SK-N-SH (cell line): ENCODE results near the gene SHROOM4. TPM values are rescaled to one million over a fixed set of nuclear protein-coding genes. Genes with fewer than 3 reads are reported as not detected.
A peak's percentile ranks its signal among the peaks of the same experiment; 100 is the strongest.

ENCODE experiments used
- CTCF ChIA-PET: fragments of 300-600, 350-600 bp; formaldehyde crosslinking; extraction: SDS; loops from one replicate; lab custom pipeline; 2021; lab: Yijun Ruan, JAX
- POLR2A ChIA-PET: fragments of 350-600 bp; sonication (Branson Sonifier 250); formaldehyde crosslinking; extraction: SDS; loops from one replicate; lab custom pipeline; 2020; ENCODE audit warnings: antibody characterized with exemption, inconsistent platforms; lab: Yijun Ruan, JAX
- DNase-seq: peaks from one replicate; pipeline ENCODE4 v3.0.0; 2012
- H2AFZ ChIP-seq: fragments of 200-600 bp; sonication (generic); 2 replicates; pipeline ENCODE4 v1.8.1; 2016; ENCODE audit warnings: antibody characterized with exemption, mild to moderate bottlenecking, low read depth
- H3F3A ChIP-seq: fragments of 200-600 bp; sonication (generic); replicated peaks from 2 replicates; pipeline ENCODE3; 2016; ENCODE audit warnings: antibody characterized with exemption, mild to moderate bottlenecking; ENCODE audit not compliant: insufficient read depth
- H3K27ac ChIP-seq, 2 experiments: fragments of 200-500 bp in 1 of 2; fragments of 200-600 bp in 1 of 2; sonication (Bioruptor generic) in 1 of 2; sonication (generic), shearing (Covaris generic) in 1 of 2; 2 replicates each; pipeline versions ENCODE4 v1.5.1 to v1.6.1; 2014 to 2016; ENCODE audit warnings: low read depth in 2 of 2, inconsistent platforms in 1 of 2, low read length in 1 of 2, mild to moderate bottlenecking in 1 of 2, mixed read lengths in 1 of 2
- H3K27me3 ChIP-seq: fragments of 200-600 bp; sonication (generic), shearing (Covaris generic); 2 replicates; pipeline ENCODE4 v1.6.1; 2016; ENCODE audit warnings: mixed run types; ENCODE audit not compliant: insufficient read depth
- H3K36me3 ChIP-seq, 2 experiments: fragments of 200-500 bp in 1 of 2; fragments of 200-600 bp in 1 of 2; sonication (Bioruptor generic) in 1 of 2; sonication (generic) in 1 of 2; replicated peaks in 1 of 2; 2 replicates each; pipeline versions ENCODE3 to v1.5.1; 2014 to 2016; ENCODE audit warnings: low read length in 1 of 2, mild to moderate bottlenecking in 1 of 2; ENCODE audit not compliant: insufficient read depth in 2 of 2, control insufficient read depth in 1 of 2
- H3K4me1 ChIP-seq, 2 experiments: fragments of 200-500 bp in 1 of 2; fragments of 200-600 bp in 1 of 2; sonication (Bioruptor generic) in 1 of 2; sonication (generic), shearing (Covaris generic) in 1 of 2; 2 replicates each; pipeline versions ENCODE4 v1.5.1 to v1.6.1; 2014 to 2016; ENCODE audit warnings: low read depth in 1 of 2, low read length in 1 of 2, mixed run types in 1 of 2; ENCODE audit not compliant: insufficient read depth in 2 of 2, control insufficient read depth in 1 of 2
- H3K4me2 ChIP-seq: fragments of 200-600 bp; sonication (generic), shearing (Covaris generic); 2 replicates; pipeline ENCODE4 v1.6.1; 2017; ENCODE audit warnings: mixed run types
- H3K4me3 ChIP-seq, 2 experiments: fragments of 200-500 bp in 1 of 2; fragments of 200-600 bp in 1 of 2; sonication (Bioruptor generic) in 1 of 2; sonication (generic), shearing (Covaris generic) in 1 of 2; 2 replicates each; pipeline versions ENCODE4 v1.5.1 to v1.8.1; 2014 to 2016; ENCODE audit warnings: low read depth in 2 of 2, inconsistent platforms in 1 of 2, low read length in 1 of 2, mild to moderate bottlenecking in 1 of 2, mixed read lengths in 1 of 2, moderate library complexity in 1 of 2
- H3K79me2 ChIP-seq: fragments of 200-600 bp; sonication (generic); 2 replicates; pipeline ENCODE4 v1.8.1; 2017; ENCODE audit warnings: mild to moderate bottlenecking; ENCODE audit not compliant: insufficient read depth
- H3K9ac ChIP-seq: fragments of 200-600 bp; sonication (generic); 2 replicates; pipeline ENCODE4 v1.6.1; 2017; ENCODE audit warnings: mixed run types
- H3K9me2 ChIP-seq: fragments of 200-600 bp; sonication (generic); 2 replicates; pipeline ENCODE4 v1.6.1; 2017; ENCODE audit warnings: mixed run types
- H3K9me3 ChIP-seq: fragments of 200-600 bp; sonication (generic); 2 replicates; pipeline ENCODE4 v1.6.1; 2017; ENCODE audit warnings: mixed run types, mild to moderate bottlenecking, moderate library complexity
- H4K20me1 ChIP-seq: fragments of 200-600 bp; sonication (generic); 2 replicates; pipeline ENCODE4 v1.6.1; 2017; ENCODE audit warnings: mild to moderate bottlenecking, mixed run types; ENCODE audit not compliant: insufficient read depth
- ELF1 ChIP-seq: IDR thresholded peaks from 2 replicates; pipeline ENCODE4 v1.4.0; 2012
- EP300 ChIP-seq, 2 experiments: IDR thresholded peaks; 2 replicates each; pipeline versions ENCODE4 v1.4.0 to v1.6.1; 2012; ENCODE audit warnings: borderline replicate concordance in 1 of 2, low read depth in 1 of 2, low read length in 1 of 2
- FOXM1 ChIP-seq: IDR thresholded peaks from 2 replicates; pipeline ENCODE4 v1.4.0; 2012; ENCODE audit warnings: low read depth, mild to moderate bottlenecking
- GABPA ChIP-seq: IDR thresholded peaks from 2 replicates; pipeline ENCODE4 v1.4.0; 2012; ENCODE audit warnings: low read depth, mild to moderate bottlenecking
- GATA2 ChIP-seq: sonication (generic); formaldehyde crosslinking; IDR thresholded peaks from 2 replicates; pipeline ENCODE4 v1.5.0; 2020; ENCODE audit warnings: mild to moderate bottlenecking, missing genetic modification reagents
- NFIC ChIP-seq: IDR thresholded peaks from 2 replicates; pipeline ENCODE4 v1.4.0; 2012; ENCODE audit warnings: borderline replicate concordance
- NRF1 ChIP-seq: IDR thresholded peaks from 2 replicates; pipeline ENCODE4 v1.6.1; 2012; ENCODE audit warnings: low read depth, mild to moderate bottlenecking, low read length
- RAD21 ChIP-seq: IDR thresholded peaks from 2 replicates; pipeline ENCODE4 v1.6.1; 2012; ENCODE audit warnings: mild to moderate bottlenecking, low read length
- SMC3 ChIP-seq: IDR thresholded peaks from 2 replicates; pipeline ENCODE4 v1.6.1; 2012; ENCODE audit warnings: low read depth, low read length, improper control_type of control experiment
- TEAD4 ChIP-seq: IDR thresholded peaks from 2 replicates; pipeline ENCODE4 v1.4.0; 2012; ENCODE audit warnings: mild to moderate bottlenecking, borderline replicate concordance; ENCODE audit not compliant: insufficient read depth
- WGBS: methylation state at CpG from one replicate; pipeline ENCODE4 v1.1.6; 2017; ENCODE audit warnings: low lambda C conversion rate; 5-methylcytosine and 5-hydroxymethylcytosine counted together
- polyA plus RNA-seq, 3 experiments: library from polyadenylated mRNA; depleted of rRNA; stranded (reverse); fragments of >200 nt; gene quantifications; 2 replicates each; pipeline ENCODE4 v1.2.3, GENCODE V29; 2012
- TF ChIP-seq, protein P1 (sequence below): IDR thresholded peaks from 2 replicates; pipeline ENCODE4; 2012
- TF ChIP-seq, protein P2 (sequence below): fragments of 200-600 bp; sonication (generic); IDR thresholded peaks from 2 replicates; pipeline ENCODE4 v1.6.1; 2017; ENCODE audit warnings: antibody characterized with exemption, mild to moderate bottlenecking, moderate library complexity
- TF ChIP-seq, protein P3 (sequence below): fragments of 150-350 bp; IDR thresholded peaks from 2 replicates; pipeline ENCODE4 v1.6.1; 2017; ENCODE audit warnings: antibody characterized with exemption, low read length, low read depth, borderline replicate concordance

The SHROOM4 gene
- polyA plus RNA-seq, 1 of the 3 experiments (the other 2 are of a cell fraction): 0.31 TPM

DNA sequence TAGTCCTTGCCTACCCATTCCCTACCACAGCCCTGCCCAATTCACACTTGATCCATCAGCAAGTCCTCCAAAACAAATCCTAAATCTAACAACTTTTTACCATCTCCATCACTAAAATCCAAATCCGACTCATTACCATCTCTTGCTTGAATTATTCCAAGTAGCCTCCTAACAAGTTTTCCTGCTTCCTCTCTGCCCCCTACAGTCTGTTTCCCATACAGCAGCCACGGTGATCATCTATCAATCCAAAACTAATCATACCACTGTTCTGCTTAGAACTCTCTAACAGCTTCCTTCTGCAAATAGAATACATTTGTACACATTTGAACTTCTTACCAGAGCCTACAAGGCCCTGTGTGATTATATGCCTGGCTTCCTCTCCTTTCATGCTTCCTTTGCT lies 133.0 kb downstream of the SHROOM4 start:
- Histone ChIP-seq H3K9ac (no peak overlapping the region), H3K27ac (no peak overlapping the region), H3F3A (no peaks in the 10 kb centered on the region), H3K9me2 (no peaks in the 10 kb centered on the region)
- CTCF ChIA-PET: interaction anchor here (0.6 to 4.1 kb wide), 10 partner anchors 10 to 739 kb away, joined by 3 to 28 read pairs (median 4); no protein-coding TSS in a partner anchor
- WGBS: 7% methylated on average over 2 of the region's 2 CpGs
- TF ChIP-seq EP300 (IDR thresholded peaks at IDR 0.05; ENCODE audit: borderline replicate concordance in 1 of 2, low read depth in 1 of 2, low read length in 1 of 2) (no peak), SMC3 (peak; percentile 16; the same call in 1 of the 2 replicates), NFIC (no peak), RAD21 (peak; percentile 54), GABPA (no peak)
- TF ChIP-seq, protein P1, sequence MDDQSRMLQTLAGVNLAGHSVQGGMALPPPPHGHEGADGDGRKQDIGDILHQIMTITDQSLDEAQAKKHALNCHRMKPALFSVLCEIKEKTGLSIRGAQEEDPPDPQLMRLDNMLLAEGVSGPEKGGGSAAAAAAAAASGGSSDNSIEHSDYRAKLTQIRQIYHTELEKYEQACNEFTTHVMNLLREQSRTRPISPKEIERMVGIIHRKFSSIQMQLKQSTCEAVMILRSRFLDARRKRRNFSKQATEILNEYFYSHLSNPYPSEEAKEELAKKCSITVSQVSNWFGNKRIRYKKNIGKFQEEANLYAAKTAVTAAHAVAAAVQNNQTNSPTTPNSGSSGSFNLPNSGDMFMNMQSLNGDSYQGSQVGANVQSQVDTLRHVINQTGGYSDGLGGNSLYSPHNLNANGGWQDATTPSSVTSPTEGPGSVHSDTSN: no peak
- TF ChIP-seq, protein P2, sequence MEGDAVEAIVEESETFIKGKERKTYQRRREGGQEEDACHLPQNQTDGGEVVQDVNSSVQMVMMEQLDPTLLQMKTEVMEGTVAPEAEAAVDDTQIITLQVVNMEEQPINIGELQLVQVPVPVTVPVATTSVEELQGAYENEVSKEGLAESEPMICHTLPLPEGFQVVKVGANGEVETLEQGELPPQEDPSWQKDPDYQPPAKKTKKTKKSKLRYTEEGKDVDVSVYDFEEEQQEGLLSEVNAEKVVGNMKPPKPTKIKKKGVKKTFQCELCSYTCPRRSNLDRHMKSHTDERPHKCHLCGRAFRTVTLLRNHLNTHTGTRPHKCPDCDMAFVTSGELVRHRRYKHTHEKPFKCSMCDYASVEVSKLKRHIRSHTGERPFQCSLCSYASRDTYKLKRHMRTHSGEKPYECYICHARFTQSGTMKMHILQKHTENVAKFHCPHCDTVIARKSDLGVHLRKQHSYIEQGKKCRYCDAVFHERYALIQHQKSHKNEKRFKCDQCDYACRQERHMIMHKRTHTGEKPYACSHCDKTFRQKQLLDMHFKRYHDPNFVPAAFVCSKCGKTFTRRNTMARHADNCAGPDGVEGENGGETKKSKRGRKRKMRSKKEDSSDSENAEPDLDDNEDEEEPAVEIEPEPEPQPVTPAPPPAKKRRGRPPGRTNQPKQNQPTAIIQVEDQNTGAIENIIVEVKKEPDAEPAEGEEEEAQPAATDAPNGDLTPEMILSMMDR: peak; percentile 40
- TF ChIP-seq, all 33 proteins: peak for 3
- H3K4me2 ChIP-seq: no peak overlapping the region
- no peaks in the 10 kb centered on the region for H3K27me3 ChIP-seq
- H3K4me3 ChIP-seq: no peak overlapping the region
- no peaks in the 10 kb centered on the region for H4K20me1 ChIP-seq
- no peaks in the 10 kb centered on the region for H3K4me1 ChIP-seq
- H3K36me3 ChIP-seq: no peaks in the 10 kb centered on the region
- peak; percentile 6 for DNase-seq
- POLR2A ChIA-PET: no interaction called here
- no peaks in the 10 kb centered on the region for H3K79me2 ChIP-seq
- H2AFZ ChIP-seq: no peak overlapping the region
- no peaks in the 10 kb centered on the region for H3K9me3 ChIP-seq

DNA sequence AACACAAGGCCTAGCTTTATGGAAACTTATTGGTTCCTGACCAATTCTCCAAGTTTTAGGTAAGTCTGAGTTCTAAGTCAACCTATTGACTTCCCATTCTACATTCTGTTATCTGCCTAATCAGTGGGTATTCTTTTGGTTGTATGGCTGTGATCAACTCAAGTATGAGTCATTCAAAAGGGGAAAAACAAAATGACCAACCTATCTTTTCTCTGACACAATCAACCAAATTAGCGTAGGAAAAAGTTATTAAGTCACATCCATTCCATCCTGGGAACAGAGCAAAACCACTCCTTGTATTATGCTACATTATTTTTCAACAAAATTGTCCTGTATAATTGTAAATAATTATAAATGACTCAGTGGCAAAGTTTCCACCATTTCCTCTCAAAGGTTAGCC lies 136.2 kb downstream of the SHROOM4 start:
- H3K36me3 ChIP-seq: no peaks in the 10 kb centered on the region
- 27% methylated on average over 1 of the region's 1 CpG for WGBS
- H3K79me2 ChIP-seq: no peaks in the 10 kb centered on the region
- H2AFZ ChIP-seq: no peak overlapping the region
- H3K9ac ChIP-seq: no peak overlapping the region
- no peaks in the 10 kb centered on the region for H3K27me3 ChIP-seq
- no peaks in the 10 kb centered on the region for H4K20me1 ChIP-seq
- TF ChIP-seq NRF1 (no peak), GATA2 (no peak)
- ChIA-PET CTCF (interaction anchor here (2.8 kb wide), 1 partner anchor 578 kb away, joined by 6 read pairs; no protein-coding TSS in a partner anchor), POLR2A (no interaction called here)
- H3K4me1 ChIP-seq: no peaks in the 10 kb centered on the region
- no peaks in the 10 kb centered on the region for H3F3A ChIP-seq
- no peak overlapping the region for H3K4me3 ChIP-seq
- H3K27ac ChIP-seq: no peak overlapping the region
- H3K9me3 ChIP-seq: no peaks in the 10 kb centered on the region
- DNase-seq: no peak
- no peak overlapping the region for H3K4me2 ChIP-seq
- no peaks in the 10 kb centered on the region for H3K9me2 ChIP-seq

DNA sequence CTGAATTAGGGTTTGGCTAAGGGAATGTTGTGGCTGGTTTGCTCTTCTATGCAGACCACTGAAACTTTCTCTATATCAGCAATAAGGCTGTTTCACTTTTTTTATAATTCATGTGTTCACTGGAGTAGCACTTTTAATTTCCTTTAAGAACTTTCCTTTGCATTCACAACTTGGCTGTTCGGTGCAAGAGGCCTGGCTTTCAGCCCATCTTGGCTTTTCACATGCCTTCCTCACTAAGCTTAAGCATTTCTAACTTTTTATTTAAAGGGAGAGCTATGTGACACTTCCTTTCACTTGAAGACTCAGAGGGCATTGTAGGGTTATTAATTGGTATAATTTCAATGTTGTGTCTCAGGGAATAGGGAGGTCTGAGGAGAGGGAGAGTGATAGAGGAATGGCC lies 142.3 kb downstream of the SHROOM4 start:
- no peak for TF ChIP-seq GABPA
- TF ChIP-seq TEAD4: no peak
- TF ChIP-seq, protein P3, sequence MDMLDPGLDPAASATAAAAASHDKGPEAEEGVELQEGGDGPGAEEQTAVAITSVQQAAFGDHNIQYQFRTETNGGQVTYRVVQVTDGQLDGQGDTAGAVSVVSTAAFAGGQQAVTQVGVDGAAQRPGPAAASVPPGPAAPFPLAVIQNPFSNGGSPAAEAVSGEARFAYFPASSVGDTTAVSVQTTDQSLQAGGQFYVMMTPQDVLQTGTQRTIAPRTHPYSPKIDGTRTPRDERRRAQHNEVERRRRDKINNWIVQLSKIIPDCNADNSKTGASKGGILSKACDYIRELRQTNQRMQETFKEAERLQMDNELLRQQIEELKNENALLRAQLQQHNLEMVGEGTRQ: no peak
- TF ChIP-seq FOXM1: no peak
- TF ChIP-seq ELF1: no peak
- no peak overlapping the region for H3K4me3 ChIP-seq
- no peak overlapping the region for H2AFZ ChIP-seq
- H3K27me3 ChIP-seq: no peaks in the 10 kb centered on the region
- no peaks in the 10 kb centered on the region for H4K20me1 ChIP-seq
- H3K27ac ChIP-seq: no peak overlapping the region
- ChIA-PET CTCF (no interaction called here), POLR2A (no interaction called here)
- H3K79me2 ChIP-seq: no peaks in the 10 kb centered on the region
- H3K4me2 ChIP-seq: no peak overlapping the region
- no peaks in the 10 kb centered on the region for H3F3A ChIP-seq
- H3K9me3 ChIP-seq: no peaks in the 10 kb centered on the region
- H3K36me3 ChIP-seq: no peaks in the 10 kb centered on the region
- WGBS: 5% methylated on average over 1 of the region's 1 CpG
- no peaks in the 10 kb centered on the region for H3K4me1 ChIP-seq
- no peak overlapping the region for H3K9ac ChIP-seq
- no peaks in the 10 kb centered on the region for H3K9me2 ChIP-seq
- DNase-seq: no peak
